Left forelimb (tissue), 1 donor: ENCODE measurements around the gene CLSTN2.

Experiments used
- DNase-seq: peaks from one replicate; pipeline ENCODE4 v3.0.0-alpha.2; 2018; ENCODE audit warnings: low spot score

CLSTN2 gene

DNA sequence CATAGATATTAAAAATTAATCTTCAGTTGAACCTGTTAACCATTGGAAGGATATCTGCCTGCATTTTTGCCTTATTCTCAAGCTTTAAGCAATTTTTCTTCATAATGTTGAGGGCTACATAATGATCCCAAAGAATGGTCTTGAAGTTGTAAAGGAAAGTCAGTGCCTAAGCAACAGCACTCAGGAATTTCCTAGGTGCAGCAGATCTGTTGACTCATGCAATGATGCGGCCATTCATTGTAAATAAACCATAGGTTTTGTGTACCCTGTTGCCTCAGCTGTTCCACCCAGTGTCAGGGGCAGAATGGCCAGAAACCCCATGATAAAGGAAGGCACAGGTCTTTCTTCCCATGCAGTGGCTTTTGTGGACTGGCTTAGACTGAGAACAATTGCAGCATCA, 664.5 kb downstream of the CLSTN2 start:
- DNase-seq = no peak

- no peak for DNase-seq
Measured at GRCh38 chr3:140601881-140602280, 666.9 kb downstream of the CLSTN2 start.

DNA sequence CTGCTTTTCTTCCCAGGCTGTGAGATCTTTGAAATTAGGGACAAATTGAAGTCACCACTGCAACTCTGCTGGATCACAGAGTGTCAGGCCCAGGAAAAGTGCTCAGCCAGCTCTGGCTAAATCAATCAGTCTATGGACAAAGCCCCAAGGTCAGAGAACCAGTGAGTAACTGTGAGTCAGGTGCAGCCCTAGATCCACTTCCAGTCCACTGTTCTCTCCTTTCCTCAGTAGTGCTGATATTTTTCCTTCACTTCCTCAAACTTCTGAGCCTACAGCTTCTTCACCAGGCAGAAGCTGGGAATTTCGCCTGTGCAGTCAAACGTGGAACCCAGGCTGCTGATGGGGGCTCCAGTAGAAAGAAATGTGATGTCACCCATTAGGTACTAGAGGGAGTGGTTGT, 667.8 kb downstream of the CLSTN2 start:
- DNase-seq = no peak

DNA sequence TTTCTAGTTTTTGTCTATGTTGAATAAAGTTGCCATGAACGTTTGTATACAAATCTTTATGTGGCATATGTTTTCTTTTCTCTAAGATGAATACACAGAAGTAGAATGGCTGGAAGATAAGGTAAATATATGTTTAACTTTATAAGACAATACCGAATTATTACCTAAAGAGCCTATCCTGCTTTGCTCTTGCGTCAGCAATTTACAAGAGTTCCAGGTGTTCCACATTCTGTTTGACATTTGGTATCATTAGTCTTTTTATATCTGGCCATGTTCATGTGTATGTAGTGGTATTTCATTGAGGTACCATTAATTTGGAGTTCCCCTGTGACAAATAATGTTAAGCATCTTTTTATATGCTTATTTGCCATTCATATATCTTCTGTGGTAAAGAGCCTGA, 668.8 kb downstream of the CLSTN2 start:
- no peak for DNase-seq

DNA sequence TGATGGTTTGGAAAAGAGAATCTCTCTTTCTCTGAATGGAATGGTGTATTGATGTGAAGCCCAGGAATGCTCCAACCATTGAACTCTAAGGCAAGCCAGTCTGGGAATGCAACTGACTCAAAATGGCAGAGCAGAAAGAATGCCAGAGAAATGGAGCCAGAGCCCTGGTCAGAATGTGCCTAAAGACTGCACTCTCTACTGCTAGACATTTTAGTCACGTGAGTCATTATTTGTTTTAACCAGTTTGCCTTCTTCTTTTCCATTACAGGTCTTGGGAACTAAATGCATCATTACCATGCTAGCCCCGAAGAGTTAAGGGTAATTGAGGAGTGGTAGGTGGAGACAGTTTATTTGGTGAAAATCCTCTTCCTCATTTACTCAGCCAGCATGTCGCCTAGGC, 675.6 kb downstream of the CLSTN2 start:
- no peak for DNase-seq

GRCh38 chr3:140614001-140614400, 679.0 kb downstream of the CLSTN2 start:
- no peak for DNase-seq

DNA sequence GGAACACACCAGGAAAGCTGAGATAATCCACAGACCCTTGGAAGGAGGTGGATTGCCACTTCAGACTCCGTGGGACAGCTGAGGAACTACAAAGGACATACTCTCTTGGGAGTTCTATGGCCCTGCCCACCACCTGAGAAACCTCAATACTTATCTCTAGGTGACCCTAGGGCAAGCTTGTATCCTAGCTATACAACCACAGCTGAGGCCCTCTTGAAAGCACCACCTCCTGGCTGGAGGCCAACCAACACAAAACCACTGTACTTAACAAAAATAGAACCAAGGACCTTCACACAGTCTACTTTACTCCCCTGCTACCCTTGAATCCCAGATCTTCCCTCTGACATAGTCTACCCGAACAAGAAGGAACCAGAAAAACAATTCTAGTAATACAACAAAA, 682.1 kb downstream of the CLSTN2 start:
- no peak for DNase-seq

DNA sequence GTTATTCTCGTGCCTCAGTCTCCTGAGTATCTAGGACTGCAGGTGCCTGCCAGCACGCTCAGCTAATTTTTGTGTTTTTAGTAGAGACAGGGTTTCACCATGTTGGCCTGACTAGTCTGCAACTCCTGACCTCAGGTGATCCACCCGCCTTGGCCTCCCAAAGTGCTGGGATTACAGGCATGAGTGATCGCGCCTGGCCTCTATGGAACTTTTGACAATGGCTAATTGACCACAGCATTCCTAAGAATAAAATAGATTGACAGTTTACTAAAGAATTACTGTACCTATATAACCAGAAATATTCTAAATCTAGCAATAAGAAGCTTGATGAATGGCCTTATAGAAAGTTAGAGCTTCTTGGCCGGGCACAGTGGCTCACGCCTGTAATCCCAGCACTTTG, 691.9 kb downstream of the CLSTN2 start:
- DNase-seq = no peak
